Islet precursor cell (in vitro differentiated cells): Measurements from ENCODE around the gene C1QB.
"Not testable (repeated sequence)": the region's sequence is repeated elsewhere in the genome, so short reads cannot be mapped to it uniquely, and the experiment has no call there.

Experiments
- DNase-seq: peaks from one replicate; pipeline ENCODE4 v3.0.0-alpha.2; 2018

Gene C1QB

DNA sequence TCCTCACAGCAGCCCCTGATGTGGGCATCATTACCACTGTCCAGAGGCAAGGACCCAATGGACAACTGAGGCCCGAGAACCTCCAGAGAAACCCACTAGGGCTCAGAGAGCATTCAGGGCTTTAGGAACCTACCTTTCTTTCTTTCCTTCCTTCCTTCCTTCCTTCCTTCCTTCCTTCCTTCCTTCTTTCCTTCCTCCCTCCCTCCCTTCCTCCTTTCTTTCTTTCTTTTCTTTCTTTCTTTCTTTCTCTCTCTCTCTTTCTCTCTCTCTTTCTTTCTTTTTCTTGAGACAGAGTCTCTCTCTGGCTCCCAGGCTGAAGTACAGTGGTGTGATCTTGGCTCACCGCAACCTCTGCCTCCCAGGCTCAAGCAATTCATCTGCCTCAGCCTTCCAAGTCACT is 15.8 kb downstream of the C1QB start:
- not testable (repeated sequence) for DNase-seq

DNA sequence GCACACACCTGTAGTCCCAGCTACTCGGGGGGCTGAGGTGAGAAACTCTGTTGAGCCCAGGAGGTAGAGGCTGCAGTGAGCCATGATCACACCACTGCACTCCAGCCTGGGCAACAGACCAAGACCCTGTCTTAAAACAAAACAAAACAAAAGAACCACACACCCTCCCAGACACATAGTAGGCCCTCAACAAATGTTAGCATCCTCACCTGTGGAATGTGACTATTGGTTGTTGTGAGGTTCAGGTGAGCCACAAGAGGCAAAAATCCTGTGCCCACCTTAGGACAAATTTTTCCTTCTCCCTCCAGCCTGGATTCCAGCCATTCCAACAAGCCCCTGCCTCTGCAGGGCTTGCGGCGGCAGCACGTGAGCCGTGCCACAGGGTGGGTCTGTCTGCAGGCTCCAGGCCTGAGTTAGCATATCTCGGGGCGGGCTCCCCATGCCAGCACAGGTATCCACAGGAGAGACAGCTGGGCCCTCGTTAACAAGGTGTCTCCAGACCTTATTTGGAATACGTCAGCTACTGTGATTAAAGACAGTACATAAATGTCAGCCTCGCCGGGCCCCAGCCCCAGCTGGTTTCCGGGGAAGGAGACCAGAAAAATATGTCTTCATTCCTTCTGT is 17.4 kb downstream of the C1QB start:
- no peak for DNase-seq

DNA sequence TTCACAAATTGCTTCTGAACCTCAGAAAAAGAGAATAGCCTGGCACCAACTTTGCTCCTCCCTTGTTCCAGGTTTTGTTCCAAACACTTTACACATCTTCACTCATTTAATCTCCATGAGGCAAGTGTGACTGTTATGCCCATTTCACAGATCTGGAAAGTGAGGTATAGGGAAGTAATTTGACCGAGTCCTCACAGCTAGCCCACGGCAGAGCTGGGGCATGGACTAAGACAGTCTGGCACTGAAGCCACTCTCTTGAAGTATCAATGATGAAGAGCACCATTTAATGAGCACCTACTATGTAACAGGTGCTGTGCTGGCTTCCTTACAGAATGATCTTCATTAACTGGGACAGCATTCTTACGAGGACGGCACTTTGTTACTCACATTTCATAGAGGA is 19.0 kb downstream of the C1QB start:
- no peak for DNase-seq

DNA sequence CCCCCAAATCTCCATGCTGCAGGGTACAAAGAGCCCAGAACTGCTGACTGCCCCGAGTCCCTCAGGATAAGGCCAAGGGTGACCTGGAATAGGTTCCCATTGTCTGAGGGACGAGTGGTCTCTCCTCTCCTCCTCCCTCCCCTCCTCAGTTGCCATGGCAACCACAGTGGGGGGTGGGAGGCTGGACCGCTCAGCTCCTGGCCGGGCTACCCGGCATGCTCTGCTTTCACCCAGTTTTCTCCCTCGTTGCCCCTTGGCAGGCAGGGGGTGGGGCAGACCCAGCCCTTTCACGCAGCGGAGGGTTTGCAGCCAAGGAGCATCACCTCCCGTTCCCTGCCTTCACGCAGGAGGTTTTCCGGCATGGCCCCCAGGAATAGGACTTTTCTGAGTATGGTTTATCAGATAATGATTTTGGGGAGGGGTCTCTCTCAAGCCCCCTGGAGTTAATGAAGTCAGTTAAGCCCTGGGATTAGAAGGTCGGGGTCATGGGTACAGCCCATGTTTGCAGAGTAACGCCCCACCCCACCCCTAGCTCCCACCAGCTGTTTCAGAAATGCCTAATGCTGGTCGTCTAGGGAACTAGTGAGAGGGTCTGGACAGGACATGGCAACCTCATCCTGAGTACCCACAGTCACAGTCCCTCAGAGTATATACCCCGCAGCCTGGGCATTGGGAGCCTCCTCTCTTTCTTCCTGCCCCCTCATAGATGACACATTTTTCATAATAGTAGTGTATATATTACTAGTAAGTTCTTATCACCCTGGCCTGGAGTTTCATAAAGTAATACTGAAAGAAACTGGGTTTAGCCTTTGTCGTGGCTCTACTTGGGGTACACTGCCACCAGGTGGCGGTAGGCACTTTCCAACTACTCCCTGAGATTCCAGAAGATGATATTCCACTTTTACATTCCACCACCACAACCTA is 20.7 kb downstream of the C1QB start:
- no peak for DNase-seq

DNA sequence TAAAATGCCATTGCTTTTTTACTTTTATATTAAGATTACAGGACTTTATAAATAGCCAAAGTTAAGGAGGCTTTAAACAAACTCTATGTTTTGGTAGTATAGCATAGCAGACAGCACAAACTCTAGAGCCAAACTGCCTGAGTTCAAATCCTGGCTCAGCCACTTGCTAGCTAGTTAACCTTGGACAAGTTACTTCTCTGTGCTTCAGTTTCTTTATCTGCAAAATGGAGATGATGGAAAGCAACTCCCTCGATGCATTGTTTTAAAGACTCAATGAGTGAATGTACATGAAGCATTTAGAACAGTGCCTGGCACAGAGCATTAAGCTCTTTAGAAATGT is 21.3 kb downstream of the C1QB start:
- no peak for DNase-seq

DNA sequence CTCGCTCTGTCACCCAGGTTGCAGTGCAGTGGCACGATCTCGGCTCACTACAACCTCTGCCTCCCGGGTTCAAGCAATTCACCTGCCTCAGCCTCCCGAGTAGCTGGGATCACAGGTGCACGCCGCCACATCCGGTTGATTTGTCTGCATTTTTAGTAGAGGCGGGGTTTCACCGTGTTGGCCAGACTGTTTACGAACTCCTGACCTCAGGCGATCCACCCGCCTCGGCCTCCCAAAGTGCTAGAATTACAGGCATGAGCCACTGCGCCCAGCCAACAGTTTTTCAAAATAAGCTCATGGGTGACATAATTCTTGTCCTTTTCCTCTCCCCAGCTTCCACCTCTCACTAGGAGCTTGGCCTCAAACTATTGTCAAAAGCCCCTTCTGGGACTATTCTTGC is 23.1 kb downstream of the C1QB start:
- not testable (repeated sequence) for DNase-seq

DNA sequence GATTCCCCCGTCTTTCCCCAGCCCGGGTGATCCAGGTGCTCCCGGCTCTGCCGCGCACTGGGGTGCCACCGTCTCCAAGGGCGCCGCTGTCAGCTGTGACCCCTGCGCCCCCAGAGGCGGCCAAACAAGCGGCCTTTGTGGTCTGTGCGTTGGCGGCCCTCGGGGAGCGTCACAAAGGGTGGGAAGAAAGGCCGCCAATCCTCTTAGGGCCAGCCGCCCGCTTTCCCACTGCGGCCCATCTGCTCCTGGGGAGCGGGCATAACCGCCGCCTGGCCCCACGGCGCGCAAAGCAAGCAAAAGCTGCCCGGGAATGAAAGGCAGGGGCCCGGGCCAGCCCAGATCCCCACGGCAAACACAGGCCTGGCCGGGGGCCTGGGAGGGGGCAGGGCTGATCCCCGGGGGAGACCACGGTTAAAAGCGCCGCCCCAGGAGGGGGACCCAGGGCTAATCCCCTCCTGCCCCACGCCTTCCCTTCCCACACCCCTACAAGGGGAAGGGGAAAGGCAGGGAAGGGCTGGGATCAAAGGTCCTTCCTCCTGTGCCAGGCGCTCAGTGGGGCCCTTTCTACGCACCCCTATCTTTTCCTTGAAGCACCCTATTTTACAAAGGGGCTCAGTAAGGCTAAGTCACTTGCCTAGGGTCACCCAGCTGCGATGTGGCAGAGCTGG is 24.0 kb downstream of the C1QB start:
- DNase-seq, result no peak

DNA sequence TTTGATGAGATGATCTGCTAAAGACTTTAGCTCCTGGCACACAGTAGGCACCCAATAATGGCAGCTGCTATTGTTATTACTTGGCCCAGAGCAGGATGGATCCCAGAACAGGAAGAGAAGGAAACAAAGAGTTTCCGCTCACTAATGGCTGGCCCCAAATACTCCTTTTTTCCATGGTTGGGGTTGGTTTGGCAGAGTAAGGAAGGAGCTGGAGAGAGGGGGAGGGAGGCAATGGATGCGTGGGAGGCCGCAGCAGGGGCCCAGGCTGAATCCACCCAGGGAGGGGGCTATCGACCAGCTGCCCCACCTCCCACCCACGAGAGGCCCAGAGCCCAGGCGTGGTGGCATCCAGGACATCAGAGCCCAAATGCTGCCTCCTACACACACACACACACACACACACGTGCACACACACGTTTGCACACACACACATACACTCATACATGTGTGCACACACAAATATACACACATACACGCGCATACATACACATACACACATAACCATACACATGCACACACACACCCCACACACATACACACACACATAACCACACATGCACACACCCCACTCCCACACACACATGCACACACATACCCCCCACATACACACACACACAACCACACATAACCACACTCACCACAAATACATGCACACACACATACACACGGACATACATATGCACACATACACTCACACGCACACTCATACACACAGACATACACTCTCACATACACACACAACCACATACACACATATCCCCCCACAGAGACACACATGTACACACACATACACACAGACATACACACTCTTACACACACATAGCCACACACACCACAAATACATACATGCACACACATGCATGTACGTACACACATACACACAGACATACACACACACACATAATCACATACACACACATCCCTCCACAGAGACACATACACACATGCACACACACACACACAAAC is 25.2 kb downstream of the C1QB start:
- no peak for DNase-seq

DNA sequence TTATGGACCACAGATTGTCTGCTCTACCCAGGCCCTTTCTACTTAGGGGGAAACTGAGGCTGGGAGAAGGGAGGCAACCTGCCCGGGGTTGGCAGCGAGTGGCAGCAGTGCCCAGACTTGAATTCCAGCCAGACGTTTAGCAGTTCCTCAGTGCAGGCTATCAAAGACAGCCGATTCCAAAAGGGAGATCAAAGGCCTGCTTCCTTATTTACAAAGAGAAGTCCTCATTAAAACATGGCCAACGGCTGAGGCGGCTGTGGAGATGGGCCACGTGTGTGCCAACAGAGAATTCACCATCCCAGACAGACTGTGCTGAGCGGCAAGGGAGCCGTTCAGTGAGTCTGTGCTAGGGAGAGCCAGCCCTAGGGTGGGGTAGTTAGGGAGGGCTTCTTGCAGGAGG is 27.7 kb downstream of the C1QB start:
- no peak for DNase-seq

DNA sequence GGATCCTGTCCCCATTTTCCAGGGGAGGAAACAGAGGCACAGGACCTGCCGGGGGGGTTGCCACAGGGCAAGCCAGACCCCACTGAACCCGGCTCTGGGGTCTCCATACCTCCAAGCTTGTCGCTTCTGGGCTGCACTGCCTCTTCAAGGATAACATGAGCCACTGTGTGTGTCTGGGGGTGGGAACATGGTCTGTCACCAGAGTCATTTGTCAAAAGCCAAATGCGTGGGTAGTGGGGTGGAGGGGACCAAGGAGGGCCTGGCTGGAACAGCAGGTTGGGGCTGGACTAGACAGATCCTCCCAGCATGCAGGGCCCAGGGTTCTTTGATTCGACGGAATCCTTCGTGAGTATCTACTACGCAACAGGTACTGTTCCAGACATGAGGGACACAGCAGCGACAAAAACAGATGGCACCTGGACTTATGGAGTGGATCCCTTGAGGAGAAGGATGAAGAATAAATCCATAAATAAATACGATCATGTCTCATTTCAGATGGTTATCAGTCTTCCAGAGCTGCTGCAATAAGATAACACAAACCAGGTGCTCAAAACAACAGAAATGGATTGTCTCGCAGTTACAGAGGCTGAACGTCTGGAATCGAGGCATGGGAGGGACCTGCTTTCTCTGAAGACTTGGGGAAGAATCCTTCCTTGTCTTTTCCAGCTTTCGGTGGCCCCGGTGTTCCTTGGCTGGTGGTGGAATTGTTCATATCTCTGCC is 28.7 kb downstream of the C1QB start:
- DNase-seq, result no peak

DNA sequence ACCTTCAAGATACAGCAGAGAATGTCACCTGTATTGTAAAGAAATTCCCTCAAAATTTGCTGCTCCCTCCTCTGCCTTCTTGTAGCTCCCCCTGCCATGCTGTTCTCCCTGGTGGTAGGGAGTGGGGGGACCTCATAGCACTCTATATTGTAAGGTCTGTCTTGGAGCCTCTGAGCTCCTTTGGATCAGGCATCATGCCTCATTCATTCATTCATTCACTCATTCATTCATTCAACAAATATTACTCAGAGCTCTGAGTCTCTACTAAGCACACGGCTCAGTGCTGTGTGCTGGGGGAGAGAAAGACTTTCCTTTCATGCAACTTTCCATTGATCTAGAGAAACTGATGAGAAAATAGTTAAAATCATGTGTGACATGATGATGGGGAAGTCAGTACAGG is 30.5 kb downstream of the C1QB start:
- DNase-seq, result no peak

DNA sequence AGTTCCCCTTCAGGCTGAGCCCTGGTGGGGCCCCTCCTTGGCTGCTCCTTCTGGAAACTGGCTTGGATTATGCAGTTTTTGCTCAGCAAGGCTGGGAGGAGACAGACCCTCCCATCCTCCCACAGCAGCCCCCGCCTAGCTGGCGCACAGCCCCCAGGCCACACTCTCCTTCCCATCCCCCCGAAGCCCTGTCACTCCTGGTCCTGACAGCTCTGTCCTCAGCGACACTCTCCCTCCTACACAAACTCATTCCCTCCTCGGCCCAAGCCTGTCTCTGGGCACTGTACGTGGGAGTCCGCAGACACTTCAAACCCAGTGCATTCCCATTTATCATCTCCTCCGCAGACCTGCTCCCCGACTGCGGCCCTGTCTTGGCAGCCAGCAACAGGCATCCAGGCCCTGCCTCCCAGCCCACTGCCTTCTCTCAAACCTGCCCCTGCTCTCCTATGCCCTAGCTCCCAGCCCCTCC is 32.6 kb downstream of the C1QB start:
- no peak for DNase-seq

DNA sequence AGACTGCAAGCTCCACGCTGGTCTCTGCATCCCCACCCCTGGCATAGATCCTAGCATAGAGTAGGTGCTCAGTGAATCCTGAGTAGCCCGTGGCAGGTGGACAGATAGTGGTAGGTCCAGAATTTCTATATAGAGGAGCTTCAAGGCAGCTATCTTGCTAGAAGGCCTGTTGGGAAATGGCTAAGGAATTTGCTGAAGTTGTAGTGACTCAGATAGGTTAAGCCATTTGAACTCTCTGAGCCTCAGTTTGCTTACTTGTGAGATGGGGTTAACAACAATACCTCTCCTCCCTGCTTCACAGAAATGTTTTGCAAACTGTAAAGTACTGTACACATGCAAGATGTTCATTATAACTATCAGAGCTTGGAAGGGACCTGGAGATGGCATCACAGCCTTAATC is 34.2 kb downstream of the C1QB start:
- no peak for DNase-seq

DNA sequence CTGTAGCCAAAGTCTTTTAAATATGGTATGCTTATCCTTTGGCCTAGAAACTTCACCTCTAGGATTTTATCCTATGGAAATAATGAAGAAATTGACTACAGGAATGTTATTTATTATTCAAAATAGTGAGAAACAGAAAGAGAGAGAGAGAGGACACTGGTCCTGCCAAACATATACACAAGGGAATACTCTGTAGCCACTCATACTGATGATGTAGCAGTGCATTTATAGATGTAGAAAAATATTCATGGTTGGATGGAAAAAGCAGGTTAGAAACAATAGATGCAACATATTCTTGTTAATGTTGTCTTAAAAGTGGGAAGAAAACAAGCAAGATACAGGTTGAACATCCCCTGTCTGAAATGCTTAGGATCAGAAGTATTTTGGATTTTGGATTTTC is 35.4 kb downstream of the C1QB start:
- no peak for DNase-seq

DNA sequence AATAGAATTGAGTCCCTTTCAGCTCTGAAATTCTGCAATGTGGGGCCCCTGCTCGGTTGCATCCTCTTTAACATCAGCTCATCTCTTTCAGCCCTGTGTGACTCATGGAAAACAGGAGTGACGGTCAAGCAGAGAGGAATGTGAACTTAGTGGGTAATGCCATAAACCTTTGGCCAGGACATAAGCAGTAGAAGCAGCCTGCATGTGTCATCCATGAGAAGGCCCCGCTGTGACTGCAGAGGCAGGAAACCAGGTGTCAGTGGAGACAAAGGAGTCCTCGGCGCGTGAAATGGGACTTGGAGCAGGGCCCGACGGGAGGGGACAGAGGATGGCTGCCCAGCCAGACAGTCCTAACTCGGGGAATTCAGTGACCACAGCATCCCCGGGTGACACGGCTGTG is 36.5 kb downstream of the C1QB start:
- DNase-seq, result peak; percentile 92

DNA sequence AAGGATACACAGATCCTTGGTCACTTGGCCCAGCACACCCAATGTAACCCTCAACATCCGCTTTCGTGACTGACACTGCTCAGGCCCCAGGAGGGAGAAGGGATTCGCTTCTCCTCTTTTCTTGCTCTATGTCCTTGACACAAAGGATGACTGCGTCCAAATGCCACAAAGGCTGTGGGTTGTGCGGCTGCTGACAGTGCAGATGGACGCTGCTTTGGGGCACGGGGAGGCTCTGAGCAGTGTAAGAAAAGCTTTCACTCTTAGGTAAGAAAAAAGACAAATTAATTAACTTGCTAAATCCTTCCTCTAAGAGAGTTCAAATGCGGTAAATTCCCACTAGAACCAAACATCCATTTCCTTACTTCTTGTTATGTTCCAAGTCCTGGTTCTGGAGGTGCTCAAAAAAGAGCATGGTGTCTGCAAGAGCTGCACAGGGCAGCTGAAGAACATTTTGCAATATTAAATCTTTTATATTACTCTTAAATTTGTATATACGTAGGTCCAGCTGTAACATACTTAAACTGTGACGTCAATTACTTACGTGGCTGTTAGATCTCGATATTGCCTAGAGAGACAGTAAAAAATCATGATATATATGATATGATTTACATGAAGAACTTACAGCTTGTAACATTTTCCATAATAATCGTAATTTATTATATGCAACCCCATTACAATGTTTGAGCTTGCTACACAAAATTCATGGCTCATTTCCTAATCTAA is 38.2 kb downstream of the C1QB start:
- no peak for DNase-seq

DNA sequence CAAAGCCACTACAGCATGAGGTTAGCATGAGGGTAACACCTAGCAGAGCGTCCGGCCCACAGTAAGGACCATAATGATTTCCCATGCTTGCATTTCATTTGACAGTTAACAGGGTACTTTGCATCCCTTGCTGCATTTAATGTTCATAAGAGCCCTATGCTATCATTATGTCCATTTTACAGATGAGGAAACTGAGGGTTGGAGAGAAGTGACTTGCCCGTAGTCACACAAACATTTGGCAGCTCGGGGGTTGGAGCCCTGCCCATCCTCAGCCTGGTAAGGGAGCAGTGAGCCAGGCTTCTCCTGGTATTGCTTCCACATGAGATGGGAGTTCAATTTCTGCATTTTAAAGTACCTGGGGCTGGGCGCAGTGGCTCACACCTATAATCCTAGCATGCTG is 41.1 kb downstream of the C1QB start:
- no peak for DNase-seq

DNA sequence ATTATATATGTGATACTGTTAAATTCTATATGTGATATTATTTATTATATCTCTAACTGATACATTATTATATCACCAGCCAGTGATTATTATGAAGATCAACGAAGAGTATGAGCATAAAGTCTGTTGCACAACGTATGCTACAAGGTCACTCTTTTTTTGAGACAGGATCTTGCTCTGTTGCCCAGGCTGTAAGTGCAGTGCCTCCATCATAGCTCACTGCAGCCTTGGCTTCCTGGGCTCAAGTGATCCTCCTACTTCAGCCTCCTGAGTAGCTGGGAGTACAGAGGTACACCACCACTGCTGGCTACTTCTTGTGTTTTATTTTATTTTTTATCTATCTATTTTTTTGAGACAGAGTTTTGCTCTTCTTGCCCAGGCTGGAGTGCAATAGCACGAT is 43.6 kb downstream of the C1QB start:
- no peak for DNase-seq

DNA sequence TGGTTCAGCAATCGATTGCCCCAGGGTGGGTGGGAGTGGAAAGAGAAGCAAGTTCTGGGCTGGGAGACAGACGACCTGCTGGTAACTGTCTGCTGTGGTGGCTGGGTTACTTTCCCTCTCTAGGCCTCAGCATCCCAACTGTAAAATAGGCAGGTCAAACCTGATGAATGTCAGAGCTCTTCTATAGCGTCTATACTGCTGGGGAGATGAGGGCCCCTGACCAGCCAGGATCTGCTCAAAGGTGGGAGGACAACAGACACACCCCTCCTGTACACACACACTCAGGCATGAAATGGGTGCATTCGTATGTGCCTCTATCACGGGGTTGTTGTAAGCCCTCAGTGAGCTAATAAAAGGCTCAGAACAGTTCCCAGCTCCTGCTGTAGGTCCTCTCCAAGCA is 44.9 kb downstream of the C1QB start:
- no peak for DNase-seq

DNA sequence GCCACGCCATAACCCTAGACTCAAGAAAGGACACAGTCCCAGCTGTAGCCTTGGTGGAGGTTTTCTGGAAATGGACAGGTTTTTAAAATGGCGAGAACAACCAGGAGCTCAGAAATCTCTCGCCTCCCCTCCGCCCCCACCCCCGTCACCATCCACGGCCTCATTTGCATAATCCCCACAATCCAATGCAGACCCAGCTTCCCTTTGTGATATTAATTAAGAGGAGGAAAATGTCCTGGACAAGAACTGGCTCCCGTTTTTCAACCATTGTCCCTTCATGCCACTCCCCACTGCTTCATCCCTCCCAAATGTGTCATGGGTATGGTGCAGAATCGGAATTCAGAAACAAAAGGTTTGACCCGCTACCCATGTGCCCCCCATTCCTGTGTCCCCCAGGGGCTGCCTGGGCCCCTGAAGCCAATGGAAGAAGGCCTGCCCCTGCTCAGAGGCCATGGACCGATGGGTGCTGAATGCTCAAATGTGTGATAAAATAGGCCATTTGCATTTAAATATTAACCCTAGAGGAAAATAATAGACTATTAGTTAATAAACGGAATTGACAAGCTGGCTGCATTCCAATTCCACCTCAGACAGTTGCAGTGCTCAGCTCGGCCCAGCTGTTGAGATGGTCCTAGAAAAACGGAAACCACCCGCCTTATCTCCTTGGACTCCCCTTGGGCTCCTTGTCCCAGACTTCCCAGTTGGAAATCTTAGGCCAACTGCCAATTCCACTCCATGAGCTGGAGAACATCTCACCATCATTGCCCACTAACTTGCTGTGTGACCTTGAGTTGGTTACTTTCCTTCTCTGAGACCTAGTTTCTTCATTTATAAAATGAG is 46.9 kb downstream of the C1QB start:
- no peak for DNase-seq
